Neutrophil (primary cell): ENCODE data around the gene STX16.
"Not testable (repeated sequence)": the region's sequence is repeated elsewhere in the genome, so short reads cannot be mapped to it uniquely, and the experiment has no call there.

Experiments
- H3K27ac ChIP-seq: fragments of 200-600 bp; sonication (generic); 2 replicates; pipeline ENCODE4 v1.5.1; 2016; ENCODE audit warnings: mild to moderate bottlenecking, moderate library complexity
- H3K27me3 ChIP-seq: fragments of 200-600 bp; sonication (generic); 2 replicates; pipeline ENCODE4 v1.6.0; 2016; ENCODE audit warnings: mild to moderate bottlenecking
- H3K36me3 ChIP-seq: fragments of 200-600 bp; sonication (generic); 2 replicates; pipeline ENCODE4 v1.5.1; 2017
- H3K4me1 ChIP-seq, 2 experiments: fragments of 200-600 bp in 1 of 2; sonication (generic) in 1 of 2; 1 replicate in 1 of 2; 2 replicates in 1 of 2; pipeline versions ENCODE4 v1.5.1 to v1.6.1; 2013 to 2016; ENCODE audit warnings: low read depth in 1 of 2, low read length in 1 of 2, mild to moderate bottlenecking in 1 of 2, moderate library complexity in 1 of 2; ENCODE audit not compliant: control insufficient read depth in 1 of 2, insufficient read depth in 1 of 2
- H3K4me3 ChIP-seq, 2 experiments: fragments of 200-600 bp in 1 of 2; sonication (generic) in 1 of 2; 1 replicate in 1 of 2; 2 replicates in 1 of 2; pipeline ENCODE4 v1.5.1; 2013 to 2016; ENCODE audit warnings: low read depth in 1 of 2, low read length in 1 of 2, mild to moderate bottlenecking in 1 of 2, moderate library complexity in 1 of 2
- H3K9me3 ChIP-seq: fragments of 200-600 bp; sonication (generic); 2 replicates; pipeline ENCODE4 v1.5.1; 2016
- TF ChIP-seq, protein P1 (sequence below): fragments of 200-600 bp; sonication (generic); IDR thresholded peaks from 2 replicates; pipeline ENCODE4 v1.5.1; 2016; ENCODE audit warnings: antibody characterized with exemption

The STX16 gene

DNA sequence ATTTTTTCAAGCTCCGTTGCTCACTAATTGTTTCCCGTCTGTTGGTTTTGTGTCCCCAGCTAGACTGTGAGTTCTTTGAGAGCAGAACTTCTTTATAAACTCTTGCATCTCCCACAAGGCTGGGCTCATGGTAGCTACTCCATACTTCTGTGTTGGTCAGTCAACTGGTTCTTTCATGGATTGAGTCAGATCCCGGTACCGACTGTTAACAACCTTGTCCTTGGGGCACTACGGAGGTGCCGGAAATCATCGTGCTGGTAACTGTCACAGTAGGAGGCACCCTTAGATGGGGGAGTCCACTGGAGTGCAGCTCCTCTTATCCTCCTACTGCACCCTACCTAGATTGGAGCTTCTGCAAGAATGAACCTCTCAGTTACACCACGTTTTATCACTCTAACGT, 8.6 kb upstream of the STX16 start:
- Histone ChIP-seq H3K36me3 (no peaks in the 10 kb centered on the region), H3K27me3 (peaks cover 63% of the 10 kb centered on the region), H3K9me3 (no peaks in the 10 kb centered on the region), H3K27ac (no peak overlapping the region), H3K4me3 (no peak overlapping the region), H3K4me1 (no peaks in the 10 kb centered on the region)
- TF ChIP-seq, protein P1, sequence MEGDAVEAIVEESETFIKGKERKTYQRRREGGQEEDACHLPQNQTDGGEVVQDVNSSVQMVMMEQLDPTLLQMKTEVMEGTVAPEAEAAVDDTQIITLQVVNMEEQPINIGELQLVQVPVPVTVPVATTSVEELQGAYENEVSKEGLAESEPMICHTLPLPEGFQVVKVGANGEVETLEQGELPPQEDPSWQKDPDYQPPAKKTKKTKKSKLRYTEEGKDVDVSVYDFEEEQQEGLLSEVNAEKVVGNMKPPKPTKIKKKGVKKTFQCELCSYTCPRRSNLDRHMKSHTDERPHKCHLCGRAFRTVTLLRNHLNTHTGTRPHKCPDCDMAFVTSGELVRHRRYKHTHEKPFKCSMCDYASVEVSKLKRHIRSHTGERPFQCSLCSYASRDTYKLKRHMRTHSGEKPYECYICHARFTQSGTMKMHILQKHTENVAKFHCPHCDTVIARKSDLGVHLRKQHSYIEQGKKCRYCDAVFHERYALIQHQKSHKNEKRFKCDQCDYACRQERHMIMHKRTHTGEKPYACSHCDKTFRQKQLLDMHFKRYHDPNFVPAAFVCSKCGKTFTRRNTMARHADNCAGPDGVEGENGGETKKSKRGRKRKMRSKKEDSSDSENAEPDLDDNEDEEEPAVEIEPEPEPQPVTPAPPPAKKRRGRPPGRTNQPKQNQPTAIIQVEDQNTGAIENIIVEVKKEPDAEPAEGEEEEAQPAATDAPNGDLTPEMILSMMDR: no peak

DNA sequence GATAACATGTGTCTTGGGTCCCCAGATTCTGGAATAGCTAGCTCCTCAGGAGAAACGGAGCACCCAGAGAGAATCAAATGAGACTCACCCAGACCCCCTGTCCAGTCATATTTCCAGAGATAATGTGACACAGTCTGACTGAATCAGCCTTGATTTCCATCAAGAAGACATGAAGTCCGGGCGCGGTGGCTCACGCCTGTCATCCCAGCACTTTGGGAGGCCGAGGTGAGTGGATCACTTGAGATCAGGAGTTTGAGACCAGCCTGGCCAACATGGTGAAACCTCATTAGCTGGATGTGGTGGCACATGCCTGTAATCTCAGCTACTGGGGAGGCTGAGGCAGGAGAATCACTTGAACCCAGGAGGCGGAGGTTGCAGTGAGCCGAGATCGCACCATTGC, 8.2 kb upstream of the STX16 start:
- not testable (repeated sequence) for H3K4me1 ChIP-seq, H3K9me3 ChIP-seq, H3K36me3 ChIP-seq, H3K27ac ChIP-seq, H3K4me3 ChIP-seq
- peaks cover 68% of the 10 kb centered on the region for H3K27me3 ChIP-seq

DNA sequence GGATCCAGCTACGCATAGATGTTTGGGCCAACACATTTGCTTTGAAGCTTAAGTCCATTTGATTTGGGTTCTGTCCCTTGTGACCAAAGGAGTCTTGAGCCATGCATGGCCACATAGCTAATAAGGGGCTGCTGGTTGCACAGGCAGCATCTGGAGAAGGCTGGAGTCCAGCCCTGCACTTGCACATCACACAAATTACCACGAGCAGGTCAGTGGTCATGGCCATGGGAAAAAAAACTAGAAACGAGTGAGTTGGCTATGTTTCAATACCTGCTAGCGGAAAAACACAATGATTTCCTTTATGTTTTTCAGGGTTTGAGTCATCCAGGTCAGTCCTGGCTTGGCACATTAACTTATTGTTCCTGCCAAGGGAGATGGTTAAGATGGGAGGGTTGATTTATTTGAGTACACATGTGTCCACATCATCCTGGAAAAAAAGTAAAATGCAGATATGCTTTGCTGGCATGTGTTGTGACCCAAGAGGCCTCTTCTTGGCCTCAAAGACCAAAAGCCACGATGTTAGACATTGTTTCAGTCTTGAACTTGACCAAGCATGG, 5.6 kb upstream of the STX16 start:
- Histone ChIP-seq H3K27ac (no peak overlapping the region), H3K4me3 (no peak overlapping the region), H3K9me3 (no peaks in the 10 kb centered on the region), H3K4me1 (peaks cover 8 to 9% of the 10 kb centered on the region in 2 experiments), H3K27me3 (peaks cover 68% of the 10 kb centered on the region), H3K36me3 (no peaks in the 10 kb centered on the region)
- TF ChIP-seq, protein P1: no peak

DNA sequence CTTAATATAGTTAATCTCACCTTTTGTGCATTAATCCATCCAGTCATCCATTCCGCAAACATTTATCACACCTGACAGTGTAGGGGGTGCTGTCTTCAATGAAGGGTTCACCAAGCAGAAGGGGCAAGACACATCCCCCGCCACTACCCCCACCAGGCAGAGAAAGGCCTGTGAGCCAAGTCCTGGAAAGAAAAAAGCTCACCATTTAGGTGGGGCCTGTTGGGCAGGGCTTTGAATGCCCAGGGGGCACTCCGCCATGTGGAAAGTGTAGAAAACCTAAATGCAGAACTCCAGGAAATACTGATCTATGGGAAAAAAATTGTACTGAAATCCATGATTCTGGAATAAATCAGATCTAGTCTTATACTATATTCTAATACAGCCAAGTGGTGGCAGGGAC, 4.8 kb upstream of the STX16 start:
- no peak overlapping the region for H3K4me3 ChIP-seq
- peaks cover 60% of the 10 kb centered on the region for H3K27me3 ChIP-seq
- no peak overlapping the region for H3K27ac ChIP-seq
- H3K4me1 ChIP-seq: peaks cover 8 to 10% of the 10 kb centered on the region in 2 experiments
- no peaks in the 10 kb centered on the region for H3K36me3 ChIP-seq
- H3K9me3 ChIP-seq: no peaks in the 10 kb centered on the region
- TF ChIP-seq, protein P1: no peak

DNA sequence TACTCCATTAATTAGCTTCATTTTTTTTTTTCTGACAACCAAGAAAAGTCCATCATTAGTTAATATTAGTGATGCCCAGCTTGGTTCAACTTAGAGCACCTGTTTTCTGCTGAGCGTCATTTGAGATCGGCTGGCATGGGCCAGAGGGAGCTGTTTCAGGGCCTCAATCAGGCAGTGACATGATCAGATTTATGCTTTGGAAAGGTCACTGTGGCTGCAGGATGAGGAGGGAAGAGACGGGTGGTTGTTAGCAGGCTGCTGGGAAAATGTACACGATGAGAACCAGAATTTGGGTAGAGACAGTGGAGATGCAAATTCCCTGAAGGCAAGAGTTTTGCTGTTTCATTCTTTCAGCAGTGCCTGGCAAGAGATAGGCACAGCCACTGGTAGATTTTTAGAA, 4.4 kb upstream of the STX16 start:
- Histone ChIP-seq H3K4me3 (no peak overlapping the region), H3K27me3 (peaks cover 57% of the 10 kb centered on the region), H3K27ac (no peak overlapping the region), H3K36me3 (no peaks in the 10 kb centered on the region), H3K4me1 (peaks cover 8 to 14% of the 10 kb centered on the region in 2 experiments), H3K9me3 (no peaks in the 10 kb centered on the region)
- TF ChIP-seq, protein P1: no peak

DNA sequence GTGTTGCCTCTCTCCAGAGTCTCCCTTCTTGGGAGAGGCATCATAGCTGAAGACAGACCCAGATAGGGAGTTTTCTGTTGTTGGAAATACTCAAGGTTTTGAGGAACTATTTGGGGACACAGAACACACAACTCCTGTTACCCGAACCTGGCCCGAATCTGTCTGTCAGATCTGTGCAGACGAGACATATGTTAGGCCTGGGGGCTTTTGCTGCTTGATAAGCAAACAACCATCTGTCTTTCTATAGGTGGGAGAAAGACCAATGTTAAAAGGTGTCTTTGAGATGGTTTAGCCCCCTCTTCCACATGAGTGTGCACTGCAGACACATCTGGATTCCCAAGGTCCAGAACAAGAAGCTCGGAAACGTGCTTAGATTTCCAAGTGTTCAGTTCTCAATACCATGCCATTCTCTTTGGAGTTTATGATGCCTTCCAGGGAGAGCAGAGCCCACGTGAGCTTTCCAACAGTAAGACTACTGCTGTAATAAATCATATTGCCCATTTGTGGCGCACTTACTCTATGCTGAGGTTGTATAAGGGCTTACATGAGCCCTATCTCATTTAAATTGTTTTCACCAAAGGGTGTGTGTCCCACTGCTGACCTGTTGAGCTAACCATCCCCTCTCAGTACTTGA, 3.8 kb upstream of the STX16 start:
- Histone ChIP-seq H3K27me3 (peaks cover 57% of the 10 kb centered on the region), H3K4me3 (no peak overlapping the region), H3K9me3 (no peaks in the 10 kb centered on the region), H3K4me1 (peaks cover 8 to 18% of the 10 kb centered on the region in 2 experiments), H3K36me3 (no peaks in the 10 kb centered on the region), H3K27ac (no peak overlapping the region)
- TF ChIP-seq, protein P1: no peak
